HepG2 (cell line): Measurements from ENCODE around the gene TMEM183A. TPM values are rescaled to one million over a fixed set of nuclear protein-coding genes. Genes with fewer than 3 reads are reported as not detected.

ENCODE experiments used
- GLMP ChIP-seq: sonication (generic); formaldehyde crosslinking; IDR thresholded peaks from 2 replicates; pipeline ENCODE4 v1.9.0; 2021; ENCODE audit warnings: missing genetic modification reagents, mild to moderate bottlenecking, borderline replicate concordance
- MAFG ChIP-seq: sonication (generic); formaldehyde crosslinking; IDR thresholded peaks from 2 replicates; pipeline ENCODE4 v1.5.1; 2020; ENCODE audit warnings: mild to moderate bottlenecking, missing genetic modification reagents
- MLXIP ChIP-seq: sonication (generic); formaldehyde crosslinking; IDR thresholded peaks from 2 replicates; pipeline ENCODE4 v1.9.0; 2021; ENCODE audit warnings: missing genetic modification reagents, borderline replicate concordance
- SAP130 ChIP-seq: IDR thresholded peaks from 2 replicates; pipeline ENCODE4 v1.6.1; 2016; ENCODE audit warnings: low read depth
- ZFP36L1 ChIP-seq: sonication (generic); formaldehyde crosslinking; IDR thresholded peaks from 2 replicates; pipeline ENCODE4 v1.8.0; 2022; ENCODE audit warnings: mild to moderate bottlenecking, missing genetic modification reagents, moderate library complexity
- ZNF318 ChIP-seq: sonication (generic); formaldehyde crosslinking; IDR thresholded peaks from 2 replicates; pipeline ENCODE4 v1.4.0; 2020; ENCODE audit warnings: mild to moderate bottlenecking, missing genetic modification reagents
- ZNF691 ChIP-seq: sonication (generic); formaldehyde crosslinking; IDR thresholded peaks from 2 replicates; pipeline ENCODE4 v1.4.0; 2020; ENCODE audit warnings: missing genetic modification reagents, low read depth, mild to moderate bottlenecking, borderline replicate concordance
- polyA plus RNA-seq, 8 experiments: library from polyadenylated mRNA; depleted of rRNA in 3 of 8; stranded (reverse) in 7 of 8; unstranded in 1 of 8; fragments of >200 nt; fragmentation: Illumina TruSeq in 4 of 8; extraction: Trizol in 4 of 8; gene quantifications; 2 replicates each; pipeline versions ENCODE4 v1.2.1 to v1.2.3, GENCODE V29; 2011 to 2016; ENCODE audit warnings: low read depth in 4 of 8, missing spikeins in 1 of 8, mixed read lengths in 1 of 8; ENCODE audit not compliant: insufficient read depth in 1 of 8
- total RNA-seq, 5 experiments: library from RNA; depleted of rRNA; stranded (reverse); fragments of >200 nt; fragmentation: Illumina TruSeq; extraction: Trizol; gene quantifications; 2 replicates each; pipeline ENCODE4 v1.2.3, GENCODE V29; 2016; ENCODE audit warnings: low read depth in 1 of 5
- TF ChIP-seq, protein P1 (sequence below): sonication (generic); formaldehyde crosslinking; IDR thresholded peaks from 2 replicates; pipeline ENCODE4 v1.4.0; 2020; ENCODE audit warnings: missing genetic modification reagents, borderline replicate concordance

Gene TMEM183A
- total and polyA plus RNA-seq, 2 of the 13 experiments (the other 11 are each of a cell fraction or from before 2014, with no cell fraction given), result 59.7 to 82.0 TPM

GRCh38 chr1:203017692-203018091, 10.5 kb downstream of the TMEM183A start (continued):
- TF ChIP-seq, protein P1, sequence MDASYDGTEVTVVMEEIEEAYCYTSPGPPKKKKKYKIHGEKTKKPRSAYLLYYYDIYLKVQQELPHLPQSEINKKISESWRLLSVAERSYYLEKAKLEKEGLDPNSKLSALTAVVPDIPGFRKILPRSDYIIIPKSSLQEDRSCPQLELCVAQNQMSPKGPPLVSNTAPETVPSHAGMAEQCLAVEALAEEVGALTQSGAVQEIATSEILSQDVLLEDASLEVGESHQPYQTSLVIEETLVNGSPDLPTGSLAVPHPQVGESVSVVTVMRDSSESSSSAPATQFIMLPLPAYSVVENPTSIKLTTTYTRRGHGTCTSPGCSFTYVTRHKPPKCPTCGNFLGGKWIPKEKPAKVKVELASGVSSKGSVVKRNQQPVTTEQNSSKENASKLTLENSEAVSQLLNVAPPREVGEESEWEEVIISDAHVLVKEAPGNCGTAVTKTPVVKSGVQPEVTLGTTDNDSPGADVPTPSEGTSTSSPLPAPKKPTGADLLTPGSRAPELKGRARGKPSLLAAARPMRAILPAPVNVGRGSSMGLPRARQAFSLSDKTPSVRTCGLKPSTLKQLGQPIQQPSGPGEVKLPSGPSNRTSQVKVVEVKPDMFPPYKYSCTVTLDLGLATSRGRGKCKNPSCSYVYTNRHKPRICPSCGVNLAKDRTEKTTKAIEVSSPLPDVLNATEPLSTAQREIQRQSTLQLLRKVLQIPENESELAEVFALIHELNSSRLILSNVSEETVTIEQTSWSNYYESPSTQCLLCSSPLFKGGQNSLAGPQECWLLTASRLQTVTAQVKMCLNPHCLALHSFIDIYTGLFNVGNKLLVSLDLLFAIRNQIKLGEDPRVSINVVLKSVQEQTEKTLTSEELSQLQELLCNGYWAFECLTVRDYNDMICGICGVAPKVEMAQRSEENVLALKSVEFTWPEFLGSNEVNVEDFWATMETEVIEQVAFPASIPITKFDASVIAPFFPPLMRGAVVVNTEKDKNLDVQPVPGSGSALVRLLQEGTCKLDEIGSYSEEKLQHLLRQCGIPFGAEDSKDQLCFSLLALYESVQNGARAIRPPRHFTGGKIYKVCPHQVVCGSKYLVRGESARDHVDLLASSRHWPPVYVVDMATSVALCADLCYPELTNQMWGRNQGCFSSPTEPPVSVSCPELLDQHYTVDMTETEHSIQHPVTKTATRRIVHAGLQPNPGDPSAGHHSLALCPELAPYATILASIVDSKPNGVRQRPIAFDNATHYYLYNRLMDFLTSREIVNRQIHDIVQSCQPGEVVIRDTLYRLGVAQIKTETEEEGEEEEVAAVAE (CRISPR knock-in tag), result no peak
- TF ChIP-seq GLMP (CRISPR knock-in tag), result no peak
- no peak for TF ChIP-seq ZNF691 (CRISPR knock-in tag)
- TF ChIP-seq SAP130, result no peak
- no peak for TF ChIP-seq ZFP36L1 (CRISPR knock-in tag)
- TF ChIP-seq MAFG (CRISPR knock-in tag), result no peak
- TF ChIP-seq ZNF318 (CRISPR knock-in tag), result no peak
- TF ChIP-seq MLXIP (CRISPR knock-in tag), result no peak
